Skeletal muscle tissue (tissue), 4 donors: ENCODE measurements around the gene TOGARAM2. TPM values are rescaled to one million over a fixed set of nuclear protein-coding genes. Genes with fewer than 3 reads are reported as not detected.

Experiments
- H3K27ac ChIP-seq: one replicate; pipeline ENCODE4 v1.7.0; 2013; ENCODE audit warnings: mild to moderate bottlenecking, low read depth, low read length, inconsistent platforms
- H3K27me3 ChIP-seq, 3 donors: one replicate each; pipeline ENCODE4 v1.7.0; 2013; ENCODE audit warnings: low read length in 3 of 3; ENCODE audit not compliant: control insufficient read depth in 3 of 3, insufficient read depth in 3 of 3
- H3K36me3 ChIP-seq, 3 donors: one replicate each; pipeline ENCODE4 v1.7.0; 2013; ENCODE audit warnings: low read length in 3 of 3; ENCODE audit not compliant: control insufficient read depth in 3 of 3, insufficient read depth in 3 of 3
- H3K4me1 ChIP-seq, 3 donors: one replicate each; pipeline ENCODE4 v1.7.0; 2013; ENCODE audit warnings: low read length in 3 of 3, mild to moderate bottlenecking in 3 of 3; ENCODE audit not compliant: control insufficient read depth in 3 of 3, insufficient read depth in 3 of 3
- H3K4me3 ChIP-seq, 3 donors: one replicate each; pipeline ENCODE4 v1.7.0; 2013; ENCODE audit warnings: low read length in 3 of 3
- H3K9ac ChIP-seq, 3 donors: one replicate each; pipeline ENCODE4 v1.7.0; 2013; ENCODE audit warnings: low read length in 3 of 3, mild to moderate bottlenecking in 3 of 3, moderate library complexity in 2 of 3, low read depth in 1 of 3
- H3K9me3 ChIP-seq, 3 donors: one replicate each; pipeline ENCODE4 v1.7.0; 2013; ENCODE audit warnings: low read length in 3 of 3; ENCODE audit not compliant: control insufficient read depth in 3 of 3
- total RNA-seq: library from RNA; depleted of rRNA; stranded (reverse); fragments of >200 nt; gene quantifications from one replicate; pipeline ENCODE4 v1.2.3, GENCODE V29; 2014
- donor health status: Osteomylitis.

TOGARAM2 gene
- total RNA-seq, 1 donor from 2014 or later: 0.52 TPM

- Histone ChIP-seq H3K27me3 (peaks cover 0 to 2% (median 0%) of the 10 kb centered on the region in 3 donors), H3K4me1 (peaks cover 52 to 81% (median 62%) of the 10 kb centered on the region in 3 donors), H3K9me3 (no peaks in the 10 kb centered on the region), H3K9ac (peak overlapping the region in 1 of 3 donors; percentile 92), H3K36me3 (peaks cover 0 to 13% (median 0%) of the 10 kb centered on the region in 3 donors), H3K4me3 (peak overlapping the region in 2 of 3 donors; percentile 26 to 81), H3K27ac (peak overlapping the region; percentile 46)
Measured at GRCh38 chr2:29015701-29016470, 34.8 kb downstream of the TOGARAM2 start.

GRCh38 chr2:29016504-29016903, 35.4 kb downstream of the TOGARAM2 start:
- Histone ChIP-seq H3K4me1 (peaks cover 46 to 78% (median 55%) of the 10 kb centered on the region in 3 donors), H3K27ac (peak overlapping the region; percentile 46), H3K9ac (peak overlapping the region in 1 of 3 donors; percentile 92), H3K4me3 (peak overlapping the region in 1 of 3 donors; percentile 81), H3K36me3 (peaks cover 0 to 16% (median 0%) of the 10 kb centered on the region in 3 donors), H3K9me3 (no peaks in the 10 kb centered on the region), H3K27me3 (peaks cover 0 to 2% (median 0%) of the 10 kb centered on the region in 3 donors)

GRCh38 chr2:29017716-29018435, 36.8 kb downstream of the TOGARAM2 start:
- Histone ChIP-seq H3K4me1 (peaks cover 32 to 70% (median 42%) of the 10 kb centered on the region in 3 donors), H3K27ac (no peak overlapping the region), H3K9ac (no peak overlapping the region), H3K4me3 (peak overlapping the region in 1 of 3 donors; percentile 35), H3K27me3 (no peaks in the 10 kb centered on the region), H3K9me3 (no peaks in the 10 kb centered on the region), H3K36me3 (peaks cover 0 to 26% (median 0%) of the 10 kb centered on the region in 3 donors)

GRCh38 chr2:29021886-29022285, 40.8 kb downstream of the TOGARAM2 start:
- Histone ChIP-seq H3K27me3 (no peaks in the 10 kb centered on the region), H3K4me1 (peaks cover 0 to 30% (median 2%) of the 10 kb centered on the region in 3 donors), H3K9me3 (no peaks in the 10 kb centered on the region)

GRCh38 chr2:29022679-29023078, 41.6 kb downstream of the TOGARAM2 start:
- H3K4me1 ChIP-seq: peaks cover 0 to 22% (median 0%) of the 10 kb centered on the region in 3 donors
- H3K27ac ChIP-seq: no peak overlapping the region
- peak overlapping the region in 1 of 3 donors; percentile 16 for H3K9ac ChIP-seq
- H3K27me3 ChIP-seq: no peaks in the 10 kb centered on the region
- no peaks in the 10 kb centered on the region for H3K9me3 ChIP-seq
- peaks cover 0 to 59% (median 4%) of the 10 kb centered on the region in 3 donors for H3K36me3 ChIP-seq
- H3K4me3 ChIP-seq: no peak overlapping the region

More at GRCh38 chr2:29021886-29022285, 40.8 kb downstream of the TOGARAM2 start:
- H3K27ac ChIP-seq: no peak overlapping the region
- no peak overlapping the region for H3K4me3 ChIP-seq
- H3K36me3 ChIP-seq: peaks cover 0 to 55% (median 1%) of the 10 kb centered on the region in 3 donors
- H3K9ac ChIP-seq: peak overlapping the region in 1 of 3 donors; percentile 40

GRCh38 chr2:29023188-29023587, 42.1 kb downstream of the TOGARAM2 start:
- Histone ChIP-seq H3K27me3 (no peaks in the 10 kb centered on the region), H3K27ac (no peak overlapping the region), H3K9ac (no peak overlapping the region), H3K4me1 (peaks cover 0 to 17% (median 0%) of the 10 kb centered on the region in 3 donors), H3K36me3 (peaks cover 0 to 59% (median 6%) of the 10 kb centered on the region in 3 donors), H3K4me3 (no peak overlapping the region), H3K9me3 (no peaks in the 10 kb centered on the region)

GRCh38 chr2:29024882-29025430, 43.9 kb downstream of the TOGARAM2 start:
- no peak overlapping the region for H3K27ac ChIP-seq
- peaks cover 0 to 14% (median 0%) of the 10 kb centered on the region in 3 donors for H3K4me1 ChIP-seq
- no peak overlapping the region for H3K9ac ChIP-seq
- no peak overlapping the region for H3K4me3 ChIP-seq
- no peaks in the 10 kb centered on the region for H3K27me3 ChIP-seq
- no peaks in the 10 kb centered on the region for H3K9me3 ChIP-seq
- peaks cover 0 to 62% (median 6%) of the 10 kb centered on the region in 3 donors for H3K36me3 ChIP-seq

GRCh38 chr2:29025711-29026110, 44.6 kb downstream of the TOGARAM2 start:
- Histone ChIP-seq H3K27ac (no peak overlapping the region), H3K9me3 (no peaks in the 10 kb centered on the region), H3K4me3 (no peak overlapping the region), H3K36me3 (peaks cover 0 to 63% (median 6%) of the 10 kb centered on the region in 3 donors), H3K4me1 (peaks cover 0 to 9% (median 0%) of the 10 kb centered on the region in 3 donors), H3K27me3 (no peaks in the 10 kb centered on the region), H3K9ac (no peak overlapping the region)

- H3K4me1 ChIP-seq: no peaks in the 10 kb centered on the region
- no peaks in the 10 kb centered on the region for H3K27me3 ChIP-seq
- H3K36me3 ChIP-seq: peaks cover 0 to 55% (median 5%) of the 10 kb centered on the region in 3 donors
- H3K9ac ChIP-seq: no peak overlapping the region
- no peak overlapping the region for H3K4me3 ChIP-seq
- H3K27ac ChIP-seq: no peak overlapping the region
- H3K9me3 ChIP-seq: no peaks in the 10 kb centered on the region
Measured at GRCh38 chr2:29031046-29031445, 49.9 kb downstream of the TOGARAM2 start.
